NCI-H1048 (cell line): ENCODE results near the gene ANKRD50.

ENCODE experiments used
- DNase-seq: peaks from one replicate; lab custom pipeline; 2025; lab: John Stamatoyannopoulos, UW

The ANKRD50 gene

GRCh38 chr4:124708517-124709300, 3.8 kb downstream of the ANKRD50 start:
- no peak for DNase-seq

GRCh38 chr4:124705393-124705792, 7.1 kb downstream of the ANKRD50 start:
- no peak for DNase-seq

GRCh38 chr4:124703154-124703553, 9.4 kb downstream of the ANKRD50 start:
- no peak for DNase-seq

- no peak for DNase-seq
These were observed 15.1 kb downstream of the ANKRD50 start for GRCh38 chr4:124697441-124697840.

- no peak for DNase-seq
These were observed 16.4 kb downstream of the ANKRD50 start for GRCh38 chr4:124696182-124696581.

- no peak for DNase-seq
These were observed 17.5 kb downstream of the ANKRD50 start for GRCh38 chr4:124694946-124695598.

GRCh38 chr4:124694306-124694705, 18.2 kb downstream of the ANKRD50 start:
- DNase-seq: no peak

GRCh38 chr4:124691801-124692200, 20.7 kb downstream of the ANKRD50 start:
- DNase-seq: no peak

- DNase-seq: no peak
These were observed 26.3 kb downstream of the ANKRD50 start for GRCh38 chr4:124686279-124686678.

- DNase-seq: no peak
These were observed 26.7 kb downstream of the ANKRD50 start for GRCh38 chr4:124685851-124686250.

- DNase-seq: no peak
These were observed 28.2 kb downstream of the ANKRD50 start for GRCh38 chr4:124684301-124684700.

GRCh38 chr4:124682384-124682783, 30.1 kb downstream of the ANKRD50 start:
- no peak for DNase-seq

- DNase-seq: no peak
These were observed 46.0 kb downstream of the ANKRD50 start for GRCh38 chr4:124666496-124666895.

- no peak for DNase-seq
These were observed 53.7 kb downstream of the ANKRD50 start for GRCh38 chr4:124658795-124659194.

- no peak for DNase-seq
These were observed 61.9 kb downstream of the ANKRD50 start for GRCh38 chr4:124650614-124651013.

- no peak for DNase-seq
These were observed 64.9 kb downstream of the ANKRD50 start for GRCh38 chr4:124647599-124647998.

- DNase-seq: no peak
These were observed 67.9 kb downstream of the ANKRD50 start for GRCh38 chr4:124644621-124645020.

- no peak for DNase-seq
These were observed 69.7 kb downstream of the ANKRD50 start for GRCh38 chr4:124642846-124643245.

- DNase-seq: no peak
These were observed 70.7 kb downstream of the ANKRD50 start for GRCh38 chr4:124641715-124642381.

GRCh38 chr4:124640022-124640730, 72.4 kb downstream of the ANKRD50 start:
- no peak for DNase-seq

- DNase-seq: no peak
These were observed 75.2 kb downstream of the ANKRD50 start for GRCh38 chr4:124637321-124637720.

- no peak for DNase-seq
These were observed 75.7 kb downstream of the ANKRD50 start for GRCh38 chr4:124636788-124637187.
